Amniotic stem cell (primary cell): ENCODE data around the gene CCDC85A.
A peak's percentile ranks its signal among the peaks of the same experiment; 100 is the strongest.

Experiments
- DNase-seq: peaks from one replicate; lab custom pipeline; 2025; lab: John Stamatoyannopoulos, UW

CCDC85A gene

DNA sequence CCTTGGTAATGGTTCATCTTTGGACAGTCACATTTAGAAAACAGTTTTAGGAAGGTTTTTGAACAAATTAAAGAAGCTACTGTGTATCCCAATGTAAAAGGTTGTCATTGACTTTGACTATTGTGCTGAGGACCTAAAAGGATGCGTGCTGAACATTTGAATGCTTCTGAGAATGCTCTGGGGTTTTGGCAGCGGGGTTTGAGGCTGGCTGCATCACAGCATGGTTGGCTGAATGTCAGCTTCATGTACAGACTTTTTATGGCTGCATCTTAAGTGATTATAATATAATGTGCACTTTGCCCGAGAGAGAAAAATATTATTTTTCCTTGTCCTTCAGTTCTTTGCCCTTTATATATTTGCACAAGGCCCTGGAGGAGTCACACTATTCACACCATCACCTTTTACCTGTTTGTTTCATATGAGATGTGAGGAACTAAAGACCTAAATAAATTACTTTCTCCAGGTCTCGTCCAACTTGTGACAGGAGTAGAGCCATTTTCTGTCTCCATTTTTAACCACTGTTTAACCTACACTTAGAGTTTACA is 125.9 kb downstream of the CCDC85A start:
- DNase-seq, result no peak

DNA sequence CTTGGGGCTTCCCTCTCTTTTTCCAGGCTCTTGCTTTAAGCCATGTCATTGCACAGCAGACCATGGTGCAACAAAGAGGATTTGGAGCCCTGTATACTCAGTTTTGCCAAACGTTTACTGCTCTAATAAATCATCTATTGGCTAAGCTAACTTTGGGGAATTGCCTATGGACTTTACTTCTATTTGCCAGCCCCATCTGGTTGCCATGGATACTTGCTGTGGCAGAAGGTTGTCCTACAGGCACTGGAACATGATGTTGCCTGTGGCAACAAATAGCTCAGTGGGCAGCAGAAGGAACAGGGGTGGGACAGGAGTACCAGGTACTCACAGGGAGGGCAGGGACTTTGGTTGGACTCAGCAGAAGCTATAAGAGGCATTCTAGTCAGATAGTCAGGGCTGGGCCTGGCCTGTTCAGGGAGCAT is 129.7 kb downstream of the CCDC85A start:
- DNase-seq, result no peak

DNA sequence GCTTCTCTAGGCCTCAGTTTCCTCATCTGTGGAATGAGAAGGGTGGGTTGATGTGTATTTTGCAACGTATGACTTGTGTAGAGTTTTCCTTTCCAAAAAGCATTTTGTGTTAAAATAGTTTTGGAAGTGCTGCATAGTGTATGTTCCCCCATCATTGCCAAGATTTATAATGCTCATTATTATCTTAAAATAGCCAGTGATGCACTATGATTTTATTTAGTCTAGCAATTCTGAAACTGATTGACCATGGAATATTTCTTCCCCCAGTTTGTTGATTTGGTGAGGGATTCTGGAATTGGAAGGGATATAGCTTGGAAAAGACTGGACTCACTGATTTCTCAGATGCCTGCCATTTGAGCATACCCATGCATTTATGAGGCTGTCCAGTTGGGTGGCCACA is 130.6 kb downstream of the CCDC85A start:
- DNase-seq, result no peak

DNA sequence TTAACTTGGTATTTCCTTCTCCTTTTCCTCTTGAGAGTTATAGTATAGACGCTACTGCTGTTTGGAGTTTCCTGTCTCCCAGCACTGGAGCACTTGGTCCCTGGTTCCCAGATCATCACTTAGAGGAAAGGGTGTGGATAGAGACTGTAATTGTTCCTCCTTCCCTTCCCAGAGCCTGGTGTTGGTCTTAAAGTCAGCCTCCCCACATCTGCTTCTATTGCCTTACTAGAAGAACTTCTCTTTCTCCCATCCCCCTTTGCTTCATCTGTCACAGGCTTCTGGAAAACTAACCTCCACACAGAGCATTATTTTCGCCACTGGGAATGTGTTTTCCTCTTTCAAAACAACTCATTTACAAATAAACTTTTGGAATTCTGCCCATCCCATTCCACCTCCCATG is 131.0 kb downstream of the CCDC85A start:
- DNase-seq, result no peak

DNA sequence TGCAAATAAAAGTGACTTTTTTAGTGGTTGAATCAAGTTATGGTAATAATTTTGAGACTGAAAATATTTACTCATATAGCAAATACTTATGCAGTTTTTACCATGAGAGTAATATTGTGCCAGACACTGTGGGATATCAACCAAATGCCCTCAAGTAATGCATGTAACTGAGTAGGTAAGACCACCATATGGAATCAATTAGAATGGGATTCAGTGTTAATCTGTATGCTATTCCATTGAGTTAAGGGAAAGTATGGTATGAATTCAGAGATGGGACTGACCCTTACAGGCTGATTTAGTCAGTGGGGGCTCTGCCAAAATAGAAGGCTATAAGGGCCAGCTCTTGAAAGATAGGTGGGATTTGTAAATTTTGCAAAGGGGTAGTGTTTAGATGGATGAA is 131.6 kb downstream of the CCDC85A start:
- DNase-seq, result no peak

DNA sequence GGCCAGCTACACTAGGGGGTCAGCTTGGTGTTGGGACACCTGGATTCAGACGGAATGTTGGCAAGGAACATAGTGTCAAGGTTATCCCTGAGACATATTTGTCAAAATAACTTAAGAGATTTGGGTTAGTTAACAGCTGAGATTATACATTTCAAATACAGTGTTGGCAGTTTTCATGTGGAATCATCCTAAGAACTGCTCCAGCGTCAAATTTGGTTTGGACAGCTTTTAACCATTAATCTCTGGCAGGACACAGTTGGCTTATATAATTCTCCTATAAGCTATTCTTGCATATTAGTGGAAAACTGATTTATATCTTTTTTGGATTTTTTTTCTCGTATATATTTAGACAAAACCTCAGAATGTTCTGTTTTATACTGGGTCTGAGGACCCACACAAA is 132.2 kb downstream of the CCDC85A start:
- DNase-seq, result no peak

DNA sequence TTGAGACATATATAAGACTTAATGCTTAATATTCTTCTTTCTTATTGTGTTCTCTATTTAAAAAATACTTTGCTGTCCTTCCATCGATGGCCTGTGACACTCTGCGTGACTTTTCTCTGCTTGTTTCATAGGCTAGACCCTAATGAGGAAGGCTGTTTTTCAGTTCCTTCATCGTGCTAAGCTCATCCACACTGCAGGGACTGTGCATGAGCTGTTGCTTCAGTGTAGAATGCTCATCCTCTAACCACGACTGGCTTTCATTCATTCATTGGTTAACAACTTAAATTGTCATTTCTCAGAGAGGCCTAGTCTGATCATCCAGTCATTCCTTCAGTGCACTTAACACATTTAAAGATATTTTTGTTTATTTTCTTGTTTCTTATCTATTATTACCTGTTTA is 134.4 kb downstream of the CCDC85A start:
- no peak for DNase-seq

DNA sequence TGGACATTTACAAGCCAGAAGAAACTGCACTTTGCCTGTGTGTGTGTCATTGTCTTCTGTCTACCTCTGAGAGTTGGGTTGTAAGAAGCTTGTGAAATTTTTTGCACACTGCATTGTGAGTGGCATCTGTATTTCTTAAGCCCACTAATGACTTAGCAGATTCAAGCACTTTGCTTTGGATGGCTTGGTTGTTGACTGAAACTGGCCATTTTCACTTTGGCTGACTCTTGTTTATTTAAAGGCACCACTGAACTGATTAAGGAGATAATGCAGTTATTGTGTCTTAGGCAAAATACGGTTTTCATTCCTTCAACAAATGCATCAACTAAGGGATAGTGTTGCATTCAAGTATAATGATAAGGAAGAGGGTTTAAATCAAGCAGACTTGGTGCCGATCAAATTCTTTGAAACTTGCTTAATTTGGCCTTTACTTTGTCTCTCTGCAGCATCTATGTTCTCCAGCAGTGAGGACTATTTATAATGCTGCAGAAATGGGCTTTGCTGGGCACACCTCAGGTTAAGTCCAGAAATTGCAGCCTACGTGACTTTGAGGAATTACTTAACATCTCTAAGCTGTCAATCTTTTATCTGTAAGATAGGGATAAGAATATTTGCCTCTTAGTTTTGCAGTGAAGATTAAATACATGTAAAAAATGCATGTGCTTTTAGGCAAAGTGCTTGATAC is 142.0 kb downstream of the CCDC85A start:
- DNase-seq, result no peak

DNA sequence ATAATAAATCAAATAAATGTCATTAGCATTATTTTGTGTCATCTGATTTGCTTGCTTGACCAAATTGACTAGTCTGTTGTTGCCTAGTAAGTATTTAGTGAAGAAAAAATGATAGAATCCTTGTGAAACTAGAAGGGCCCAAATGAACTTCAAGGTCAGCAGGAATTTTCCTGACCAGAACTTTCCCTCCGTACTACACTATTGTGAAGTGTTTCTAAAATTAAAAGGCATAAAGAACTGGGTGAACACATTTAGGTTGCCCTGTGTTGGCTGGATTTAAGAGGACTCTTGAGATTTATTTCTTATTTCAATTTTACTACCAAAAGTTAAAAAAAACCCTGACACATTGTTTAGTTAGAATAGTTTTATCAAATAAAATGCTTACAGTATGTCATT is 142.6 kb downstream of the CCDC85A start:
- DNase-seq, result no peak

DNA sequence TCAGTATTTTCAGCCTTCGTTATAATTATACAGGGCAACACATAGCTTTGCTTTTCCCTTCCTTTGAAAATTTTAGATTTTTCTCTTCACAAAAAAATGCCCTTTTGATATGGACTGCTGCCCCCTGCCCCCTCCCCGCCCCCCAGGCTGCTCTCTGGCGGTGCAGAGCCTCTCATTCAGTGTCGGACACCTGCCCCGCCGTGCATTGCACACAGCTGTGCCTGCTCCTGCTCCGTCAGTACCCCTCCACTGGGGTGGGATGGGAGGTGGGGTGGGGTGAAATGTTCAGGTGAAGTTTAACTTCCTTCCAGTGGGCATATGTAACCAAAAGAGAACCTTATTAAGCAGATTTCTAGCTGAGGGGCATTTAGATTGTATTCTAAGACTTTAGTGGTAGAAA is 148.0 kb downstream of the CCDC85A start:
- DNase-seq, result no peak

DNA sequence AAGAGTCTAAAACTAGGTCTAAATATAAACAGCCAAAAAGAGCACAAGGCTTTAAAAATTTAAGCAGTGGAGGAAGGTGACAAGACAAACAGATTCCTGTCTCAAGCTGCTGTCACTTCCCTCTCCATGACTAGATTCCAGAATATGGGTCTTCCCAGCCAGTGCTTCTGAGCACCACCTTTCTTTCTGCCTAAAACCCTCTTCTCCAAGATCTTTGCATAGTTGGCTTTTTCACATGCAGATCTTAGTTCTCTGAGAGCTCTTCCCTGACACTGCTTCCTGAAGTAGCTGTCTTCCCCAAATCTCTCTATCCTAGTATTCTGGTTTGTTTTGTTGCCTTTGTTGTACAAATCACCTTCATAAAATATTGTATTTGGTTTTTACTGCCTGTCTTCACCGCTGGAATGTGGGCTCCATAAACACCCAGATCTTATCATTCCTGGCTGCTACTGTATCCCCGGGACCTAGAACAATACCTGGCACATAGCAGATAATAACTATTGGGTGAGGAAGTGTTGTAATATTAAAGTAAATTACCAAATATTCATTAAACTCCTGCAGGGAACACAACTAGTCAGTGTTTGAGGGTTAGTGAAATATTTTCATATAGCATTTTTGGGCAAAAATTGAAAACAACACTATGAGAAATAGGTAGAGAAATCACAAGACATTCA is 150.2 kb downstream of the CCDC85A start:
- DNase-seq, result no peak

DNA sequence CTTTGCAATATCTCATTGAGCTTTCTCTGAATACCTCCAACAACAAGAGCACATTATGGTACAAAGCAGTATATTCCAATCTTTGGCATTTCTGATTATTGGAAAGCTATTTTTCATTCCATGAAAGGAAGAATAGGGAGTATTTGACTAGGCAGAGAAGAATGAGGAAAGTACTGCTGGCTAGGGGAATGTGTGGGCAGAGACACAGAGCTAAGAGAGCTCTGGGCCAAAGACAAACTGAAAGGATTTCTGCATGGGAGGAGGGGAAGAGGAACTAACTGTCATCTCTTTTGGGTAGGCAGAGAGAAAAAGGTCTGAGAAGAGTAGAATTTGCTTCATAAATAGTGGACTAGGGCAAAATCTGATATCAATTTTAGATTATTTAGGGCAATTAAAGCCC is 150.8 kb downstream of the CCDC85A start:
- peak; percentile 8 for DNase-seq

DNA sequence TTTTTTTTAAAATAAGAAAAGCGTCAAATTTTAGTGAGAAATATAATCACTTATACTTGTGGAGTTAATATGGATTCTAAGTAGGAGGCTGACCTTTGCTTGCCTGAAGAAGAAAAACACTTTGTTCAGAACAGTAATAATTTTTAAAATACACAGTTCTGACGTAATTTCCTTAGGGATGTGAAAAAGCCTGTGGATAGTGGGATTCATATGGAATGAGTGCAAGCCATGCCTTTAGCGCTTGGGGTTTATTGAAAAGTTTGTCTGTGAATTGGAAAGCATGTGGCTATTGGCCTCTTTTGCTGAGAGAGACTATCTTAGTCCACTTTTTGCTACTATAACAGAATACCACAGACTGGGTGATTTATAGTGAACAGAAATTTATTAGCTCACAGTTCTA is 151.3 kb downstream of the CCDC85A start:
- DNase-seq, result no peak

DNA sequence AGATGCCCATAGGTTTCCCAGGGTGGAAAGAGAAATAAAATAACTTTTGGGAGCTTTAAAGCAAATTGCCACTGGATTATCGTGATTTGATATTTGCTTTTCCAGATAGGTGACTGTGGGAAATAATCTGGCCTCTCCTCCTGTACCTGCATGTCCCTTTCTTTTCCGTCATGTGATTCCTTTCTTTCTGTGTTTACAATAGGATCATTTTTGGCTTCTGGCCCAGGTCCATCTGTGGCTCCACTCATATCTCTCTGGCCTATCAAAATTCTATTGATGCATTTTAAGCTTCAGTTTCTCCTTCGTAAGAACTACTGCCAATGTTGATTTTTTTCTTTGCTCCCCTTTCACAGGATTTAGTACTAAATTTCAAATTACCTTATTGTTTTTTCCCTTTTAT is 153.6 kb downstream of the CCDC85A start:
- no peak for DNase-seq

DNA sequence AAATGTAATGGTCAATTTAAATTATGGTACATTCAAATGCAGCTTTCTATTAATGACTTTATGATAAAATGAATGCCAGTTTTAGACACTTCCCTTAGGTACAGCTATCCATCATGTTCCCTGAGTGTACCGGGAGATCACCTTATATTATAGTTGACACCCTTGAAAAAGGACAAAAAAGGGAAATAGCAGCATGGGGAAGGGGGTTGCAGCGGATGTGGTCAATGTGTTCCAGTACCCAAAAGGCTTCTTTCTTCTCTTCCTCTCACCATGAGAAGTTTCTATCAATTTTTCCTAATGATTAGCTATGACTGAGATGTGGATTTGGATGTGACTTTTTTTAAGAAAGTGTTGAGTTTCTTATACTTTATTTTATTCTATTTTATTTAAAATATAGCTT is 154.4 kb downstream of the CCDC85A start:
- no peak for DNase-seq

DNA sequence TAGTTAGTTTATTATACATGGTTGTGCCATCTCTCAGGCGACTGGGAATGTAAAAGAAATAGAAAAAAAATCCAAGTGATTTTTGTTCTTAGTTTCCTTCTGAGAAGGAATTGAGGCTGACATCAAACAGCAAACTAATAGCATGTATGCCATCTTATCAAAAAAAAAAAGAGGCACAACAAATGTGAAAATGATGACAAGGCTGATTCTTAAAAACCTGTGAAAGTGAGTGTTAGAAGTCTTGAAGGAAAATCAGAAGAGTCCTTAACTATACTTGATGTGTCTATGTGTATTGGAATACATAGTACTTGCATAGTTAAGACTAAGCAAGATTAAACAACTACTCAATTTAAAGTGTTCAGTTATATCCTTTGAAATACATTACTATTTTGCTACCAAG is 161.0 kb downstream of the CCDC85A start:
- DNase-seq, result no peak

DNA sequence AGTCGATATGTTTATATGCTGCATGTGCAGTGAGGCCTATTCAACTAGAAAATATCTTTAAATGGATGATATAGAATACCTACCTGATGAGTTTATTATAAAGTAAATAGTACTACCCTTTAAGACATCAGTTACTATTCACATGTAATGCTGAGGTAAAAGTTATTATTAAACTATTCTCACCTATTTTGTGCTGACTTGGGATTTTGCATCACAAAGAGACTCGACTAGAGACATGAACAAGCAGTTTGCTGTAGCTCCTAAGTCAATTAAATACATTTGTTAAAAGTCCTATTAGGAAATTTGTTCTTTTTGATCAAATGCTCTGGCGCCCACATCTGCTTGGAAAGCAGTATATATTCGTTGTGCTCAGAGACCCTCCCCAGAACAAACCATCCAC is 164.1 kb downstream of the CCDC85A start:
- DNase-seq, result no peak

DNA sequence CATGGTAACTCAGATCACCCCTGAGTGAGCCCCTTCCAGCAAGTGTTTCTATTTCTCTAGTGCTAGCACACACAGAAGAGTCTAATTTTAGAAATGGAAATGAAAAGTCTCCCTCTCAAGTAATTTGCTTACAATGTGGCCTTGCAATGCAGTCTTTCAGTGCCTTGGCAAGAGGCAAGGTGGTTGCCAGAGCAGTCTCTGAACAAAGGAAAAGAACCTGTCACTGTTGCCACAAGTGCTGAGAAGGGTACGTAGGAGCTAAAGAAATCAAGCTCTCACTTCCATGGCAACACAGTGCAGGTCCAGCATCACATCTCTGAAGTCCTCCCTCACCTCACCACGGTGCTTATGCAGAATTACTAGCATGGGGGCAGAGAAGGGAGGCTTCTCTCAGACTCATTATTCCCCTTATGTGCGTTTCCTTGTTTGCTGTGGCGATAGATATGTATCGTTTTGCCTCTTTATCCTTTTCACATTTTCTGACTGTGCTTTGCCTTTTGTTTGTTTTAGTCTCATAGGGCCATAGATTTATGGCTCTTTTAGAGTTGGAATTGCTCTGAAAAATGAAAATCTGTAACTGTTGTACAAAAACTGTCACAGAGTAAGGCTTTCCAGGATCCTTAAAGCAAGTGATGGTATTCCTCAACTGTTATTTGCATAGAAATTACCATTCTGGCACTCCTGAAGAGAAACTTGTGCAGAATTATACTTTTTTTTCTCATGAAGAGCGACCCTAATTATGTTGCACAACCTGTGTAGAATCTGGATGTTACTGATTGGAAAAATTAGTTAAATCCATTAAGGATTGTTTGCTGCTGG is 164.8 kb downstream of the CCDC85A start:
- DNase-seq, result no peak

DNA sequence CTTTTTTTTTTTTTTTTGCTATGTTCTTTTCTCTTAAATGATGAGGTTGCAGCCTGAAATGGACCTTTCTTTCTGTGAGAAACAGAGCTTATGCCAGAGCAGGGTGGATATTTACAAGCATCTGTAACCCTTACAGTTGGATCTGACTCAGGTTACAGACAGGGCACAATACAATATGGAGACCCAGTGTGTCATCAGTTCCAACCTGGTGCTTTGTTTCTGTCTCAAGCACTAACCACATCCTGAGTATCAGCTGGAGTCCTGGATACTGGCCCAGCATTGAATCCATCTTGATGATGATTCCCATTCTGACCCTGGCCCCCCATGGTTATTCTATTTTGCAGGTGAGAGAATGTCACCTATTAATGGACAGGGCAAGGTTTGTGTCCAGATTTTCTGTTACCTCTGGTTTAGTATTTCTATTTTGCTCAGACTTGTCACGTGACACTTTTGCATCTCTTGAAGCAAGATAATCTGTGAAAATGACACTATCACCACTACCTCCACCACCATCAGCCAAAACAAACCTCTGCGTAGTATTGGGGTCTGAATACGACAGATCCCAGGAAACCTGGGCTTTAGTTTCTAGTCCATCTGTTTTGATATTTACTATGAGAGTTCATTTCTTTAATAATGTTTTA is 174.0 kb downstream of the CCDC85A start:
- no peak for DNase-seq

DNA sequence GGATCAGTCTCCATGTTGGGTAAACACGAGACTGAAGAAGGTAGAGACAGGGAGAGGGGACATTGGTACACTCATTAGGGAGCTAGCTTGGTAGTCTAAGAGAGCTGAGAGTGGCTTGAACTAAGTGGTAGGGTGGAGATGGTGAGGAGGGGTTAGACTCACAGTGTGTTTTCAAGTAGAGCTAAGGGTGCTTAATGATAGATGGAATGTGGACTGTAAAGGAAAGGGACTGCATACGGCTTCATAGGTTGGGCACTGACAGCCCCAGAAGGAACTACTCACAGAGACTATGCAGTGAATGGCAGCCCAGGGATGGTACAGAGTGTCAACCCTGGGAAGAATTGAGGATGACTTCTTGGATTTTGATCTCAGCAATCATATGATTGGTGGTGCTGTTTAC is 178.1 kb downstream of the CCDC85A start:
- no peak for DNase-seq

DNA sequence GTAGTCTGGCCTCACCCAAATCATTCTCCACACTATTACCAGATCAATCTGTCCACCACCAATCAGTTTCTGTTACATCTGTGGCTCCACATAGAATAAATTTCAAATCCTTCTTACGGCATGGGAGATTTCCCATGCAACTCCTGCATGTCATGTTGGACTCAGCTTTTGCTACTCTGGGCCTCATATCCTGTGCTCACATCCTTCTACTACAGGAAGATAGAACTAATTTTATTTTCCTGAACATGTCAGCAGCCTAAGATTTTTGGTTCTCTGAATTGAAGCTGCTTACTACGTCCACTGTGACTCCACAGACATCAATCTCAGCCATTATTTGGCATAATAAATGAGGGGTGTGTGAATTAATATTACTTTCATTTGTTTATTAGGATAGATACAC is 181.1 kb downstream of the CCDC85A start:
- DNase-seq, result no peak

DNA sequence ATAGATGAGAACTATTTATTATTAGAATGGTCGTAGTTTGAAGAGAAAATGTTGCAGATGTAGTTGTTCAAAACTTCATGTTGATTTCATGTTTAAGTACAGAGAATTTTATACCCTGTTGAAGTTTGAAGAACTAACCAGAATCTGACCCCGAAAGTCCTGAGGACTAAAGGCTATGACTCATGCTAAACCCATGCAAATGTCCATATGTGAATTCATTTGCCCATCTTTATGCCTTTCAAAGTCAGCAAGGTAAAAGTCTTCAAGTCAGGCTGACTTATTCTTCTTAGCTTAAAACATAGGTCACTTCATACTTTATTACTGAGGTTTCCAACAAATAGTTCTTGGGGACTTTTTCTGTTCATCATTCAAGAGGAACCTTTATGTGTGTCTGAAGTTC is 185.5 kb downstream of the CCDC85A start:
- no peak for DNase-seq
